CD4-positive, alpha-beta T cell (primary cell): Measurements from ENCODE around the gene PPARD. TPM values are rescaled to one million over a fixed set of nuclear protein-coding genes. Genes with fewer than 3 reads are reported as not detected.

Experiments used
- ATAC-seq: fragments of 200-7000 bp; cut with Tn5 transposase; one replicate; pipeline ENCODE4 v1.10.0; 2022; ENCODE audit warnings: mild to moderate bottlenecking; ENCODE audit not compliant: poor library complexity
- CTCF ChIA-PET: fragments of 350-600 bp; sonication (Branson Sonifier 250); formaldehyde crosslinking; loops from one replicate; lab custom pipeline; 2021; ENCODE audit warnings: antibody characterized with exemption, inconsistent platforms; lab: Charles Lee
- POLR2A ChIA-PET: fragments of 350-600 bp; sonication (Branson Sonifier 250); formaldehyde crosslinking; loops from one replicate; lab custom pipeline; 2021; ENCODE audit warnings: antibody characterized with exemption, inconsistent platforms; lab: Charles Lee
- DNase-seq, 14 experiments: peaks; one replicate each; pipeline ENCODE4 v3.0.0-alpha.2; 2013 to 2020; ENCODE audit warnings: mixed read lengths in 2 of 14
- H3K27ac ChIP-seq, 2 donors: one replicate each; pipeline versions ENCODE4 v1.5.1 to v1.7.0; 2013; ENCODE audit warnings: low read length in 2 of 2, low read depth in 1 of 2, mild to moderate bottlenecking in 1 of 2
- H3K27me3 ChIP-seq, 2 experiments: 1 replicate in 1 of 2; 2 replicates in 1 of 2; pipeline versions ENCODE4 v1.6.1 to v1.7.0; 2013; ENCODE audit warnings: low read length in 2 of 2, control low read depth in 1 of 2, mild to moderate bottlenecking in 1 of 2, moderate library complexity in 1 of 2; ENCODE audit not compliant: insufficient read depth in 2 of 2, control insufficient read depth in 1 of 2
- H3K36me3 ChIP-seq: one replicate; pipeline ENCODE4 v1.6.1; 2013; ENCODE audit warnings: low read length, control low read depth; ENCODE audit not compliant: insufficient read depth
- H3K4me1 ChIP-seq: one replicate; pipeline ENCODE4 v1.6.1; 2013; ENCODE audit warnings: low read length, control low read depth; ENCODE audit not compliant: insufficient read depth
- H3K4me3 ChIP-seq: one replicate; pipeline ENCODE4 v1.5.1; 2013; ENCODE audit warnings: mild to moderate bottlenecking, low read length, moderate library complexity
- H3K9me3 ChIP-seq, 2 experiments: 1 replicate in 1 of 2; 2 replicates in 1 of 2; pipeline versions ENCODE4 v1.6.1 to v1.7.0; 2013; ENCODE audit warnings: low read length in 2 of 2, mild to moderate bottlenecking in 2 of 2, control low read depth in 1 of 2, moderate library complexity in 1 of 2; ENCODE audit not compliant: control insufficient read depth in 1 of 2, insufficient read depth in 1 of 2
- H3K27ac Mint-ChIP-seq: one replicate; pipeline ENCODE4 v1.8.0; 2020; ENCODE audit warnings: mixed read lengths
- H3K27me3 Mint-ChIP-seq: one replicate; pipeline ENCODE4 v1.8.0; 2021; ENCODE audit warnings: mixed read lengths
- H3K36me3 Mint-ChIP-seq: one replicate; pipeline ENCODE4 v1.8.0; 2021; ENCODE audit warnings: low read depth, mixed read lengths
- H3K4me1 Mint-ChIP-seq: one replicate; pipeline ENCODE4 v1.8.0; 2021; ENCODE audit warnings: low read depth, mixed read lengths
- H3K4me3 Mint-ChIP-seq: one replicate; pipeline ENCODE4 v1.8.0; 2020; ENCODE audit warnings: mild to moderate bottlenecking, mixed read lengths
- H3K9me3 Mint-ChIP-seq: one replicate; pipeline ENCODE4 v1.8.0; 2020; ENCODE audit warnings: mixed read lengths
- intact Hi-C, 2 experiments: fragments of 100-400 bp; cut with DNase I in 1 of 2; cut with micrococcal nuclease in 1 of 2; formaldehyde crosslinking; loops; one replicate each; pipeline versions ENCODE4 v1.15.1 to v1.9.0; 2023 to 2025; cut with DNase I, micrococcal nuclease
- total RNA-seq, 174 experiments: library from RNA in 2 of 174; stranded (reverse) in 2 of 174; gene quantifications; one replicate each; pipeline ENCODE4 v1.2.3 and lab custom pipeline; 2021 to 2026
- TF ChIP-seq, protein P1 (sequence below): fragments of 200-600 bp; IDR thresholded peaks from one replicate; pipeline ENCODE4 v1.8.0; 2022; ENCODE audit warnings: antibody characterized with exemption, mild to moderate bottlenecking

The PPARD gene
- total RNA-seq, 2 experiments from 2014 or later, result 34.1 to 37.0 TPM

DNA sequence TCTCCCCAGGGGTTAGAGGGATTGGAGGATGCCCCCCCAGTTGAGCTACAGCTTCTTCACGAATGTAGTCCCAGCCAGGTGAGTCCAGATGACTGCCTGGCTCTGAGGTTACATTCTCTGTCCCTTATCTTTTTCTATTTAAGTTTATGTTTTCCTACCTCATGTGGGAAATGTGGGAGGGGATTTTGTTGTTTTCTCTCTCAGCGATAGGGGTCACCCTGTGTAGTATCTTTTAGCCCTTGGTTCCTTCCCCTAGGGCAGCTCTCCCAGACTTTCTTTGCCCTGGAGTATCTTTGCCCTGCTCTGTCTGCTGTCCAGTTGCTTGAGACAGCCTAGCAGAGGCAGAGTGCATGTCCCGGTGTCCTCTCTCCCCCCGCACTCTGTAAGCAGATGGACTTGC lies 115.5 kb downstream of the PPARD start:
- H3K4me3 Mint-ChIP-seq, result no peak overlapping the region
- TF ChIP-seq, protein P1, sequence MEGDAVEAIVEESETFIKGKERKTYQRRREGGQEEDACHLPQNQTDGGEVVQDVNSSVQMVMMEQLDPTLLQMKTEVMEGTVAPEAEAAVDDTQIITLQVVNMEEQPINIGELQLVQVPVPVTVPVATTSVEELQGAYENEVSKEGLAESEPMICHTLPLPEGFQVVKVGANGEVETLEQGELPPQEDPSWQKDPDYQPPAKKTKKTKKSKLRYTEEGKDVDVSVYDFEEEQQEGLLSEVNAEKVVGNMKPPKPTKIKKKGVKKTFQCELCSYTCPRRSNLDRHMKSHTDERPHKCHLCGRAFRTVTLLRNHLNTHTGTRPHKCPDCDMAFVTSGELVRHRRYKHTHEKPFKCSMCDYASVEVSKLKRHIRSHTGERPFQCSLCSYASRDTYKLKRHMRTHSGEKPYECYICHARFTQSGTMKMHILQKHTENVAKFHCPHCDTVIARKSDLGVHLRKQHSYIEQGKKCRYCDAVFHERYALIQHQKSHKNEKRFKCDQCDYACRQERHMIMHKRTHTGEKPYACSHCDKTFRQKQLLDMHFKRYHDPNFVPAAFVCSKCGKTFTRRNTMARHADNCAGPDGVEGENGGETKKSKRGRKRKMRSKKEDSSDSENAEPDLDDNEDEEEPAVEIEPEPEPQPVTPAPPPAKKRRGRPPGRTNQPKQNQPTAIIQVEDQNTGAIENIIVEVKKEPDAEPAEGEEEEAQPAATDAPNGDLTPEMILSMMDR, result no peak
- POLR2A ChIA-PET, result no interaction called here
- H3K9me3 ChIP-seq, result no peaks in the 10 kb centered on the region
- H3K27me3 ChIP-seq, result no peaks in the 10 kb centered on the region
- H3K27ac Mint-ChIP-seq, result no peak overlapping the region
- peaks cover 18% of the 10 kb centered on the region for H3K4me1 Mint-ChIP-seq
- peaks cover 53% of the 10 kb centered on the region for H3K36me3 Mint-ChIP-seq
- H3K36me3 ChIP-seq, result peaks cover 42% of the 10 kb centered on the region
- DNase-seq (no peak), ATAC-seq (no peak)
- no peak overlapping the region for H3K4me3 ChIP-seq
- no peak overlapping the region for H3K27ac ChIP-seq
- no peaks in the 10 kb centered on the region for H3K27me3 Mint-ChIP-seq
- intact Hi-C loops, result no loop called here
- CTCF ChIA-PET, result interaction anchor here (1.5 kb wide), 1 partner anchor 116 kb away, joined by 4 read pairs; the partner anchor contains the start of gene PPARD
- no peaks in the 10 kb centered on the region for H3K9me3 Mint-ChIP-seq
- peaks cover 10% of the 10 kb centered on the region for H3K4me1 ChIP-seq

DNA sequence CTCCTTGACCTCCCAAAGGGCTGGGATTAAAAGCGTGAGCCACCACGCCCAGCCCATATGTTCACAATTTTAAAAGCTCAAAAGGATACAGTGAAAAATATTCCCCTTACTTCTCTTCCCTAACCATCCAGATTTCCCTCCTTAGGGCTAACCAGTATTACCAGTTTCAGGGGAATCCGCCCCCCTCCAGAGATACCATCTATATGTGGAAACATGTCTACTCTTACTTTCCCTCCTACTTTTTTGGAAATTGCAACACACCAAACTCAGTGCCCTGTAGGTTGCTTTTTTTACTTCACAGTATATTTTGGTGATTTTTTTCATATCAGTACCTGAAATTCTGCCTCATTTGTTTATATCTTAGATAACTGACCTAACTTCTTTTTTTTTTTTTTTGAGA lies 118.9 kb downstream of the PPARD start:
- Histone ChIP-seq H3K27me3 (no peaks in the 10 kb centered on the region), H3K27ac (no peak overlapping the region), H3K4me3 (no peak overlapping the region), H3K9me3 (no peaks in the 10 kb centered on the region), H3K36me3 (peaks cover 41% of the 10 kb centered on the region), H3K4me1 (no peaks in the 10 kb centered on the region)
- Mint-ChIP-seq H3K9me3 (no peaks in the 10 kb centered on the region), H3K4me3 (no peak overlapping the region), H3K36me3 (peaks cover 60% of the 10 kb centered on the region), H3K27ac (no peak overlapping the region), H3K27me3 (no peaks in the 10 kb centered on the region), H3K4me1 (no peaks in the 10 kb centered on the region)
- intact Hi-C loops, result no loop called here
- POLR2A ChIA-PET, result no interaction called here
- TF ChIP-seq, protein P1, result no peak
- ATAC-seq (no peak), DNase-seq (no peak)
- CTCF ChIA-PET, result interaction anchor here (1.1 kb wide), 1 partner anchor 202 kb away, joined by 4 read pairs; no protein-coding TSS in a partner anchor

DNA sequence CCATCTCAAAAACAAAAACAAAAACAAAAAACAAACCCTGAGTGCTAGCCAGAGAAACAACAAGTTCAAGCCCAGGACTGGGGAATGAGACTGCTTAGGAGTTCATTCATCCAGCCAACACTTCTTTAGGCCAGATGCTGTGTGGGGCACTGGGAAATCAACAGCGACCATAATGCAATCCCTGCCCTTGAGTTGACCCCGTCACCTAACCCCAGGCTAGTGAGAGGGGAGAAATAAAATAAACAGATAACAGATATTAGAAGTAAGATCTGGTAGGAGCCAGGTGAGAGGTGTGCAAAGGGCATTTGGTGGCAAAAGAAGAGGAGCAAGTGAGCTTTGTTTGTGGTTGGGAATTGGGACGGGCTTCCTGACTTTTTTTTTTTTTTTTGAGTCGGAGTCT lies 120.9 kb downstream of the PPARD start:
- Mint-ChIP-seq H3K36me3 (peaks cover 56% of the 10 kb centered on the region), H3K27ac (no peak overlapping the region)
- POLR2A ChIA-PET, result interaction anchor here (0.6 kb wide), 1 partner anchor 95 kb away, joined by 3 read pairs; no protein-coding TSS in a partner anchor

More for the DNA sequence above, 120.9 kb downstream of the PPARD start:
- no peak overlapping the region for H3K4me3 ChIP-seq
- H3K4me3 Mint-ChIP-seq, result no peak overlapping the region
- intact Hi-C loops, result no loop called here
- TF ChIP-seq, protein P1, result no peak
- ATAC-seq, result no peak
- no peaks in the 10 kb centered on the region for H3K27me3 Mint-ChIP-seq
- no peak for DNase-seq
- H3K27me3 ChIP-seq, result no peaks in the 10 kb centered on the region
- H3K9me3 Mint-ChIP-seq, result no peaks in the 10 kb centered on the region
- H3K27ac ChIP-seq, result no peak overlapping the region
- CTCF ChIA-PET, result no interaction called here
- peaks cover 27% of the 10 kb centered on the region for H3K36me3 ChIP-seq
- H3K4me1 Mint-ChIP-seq, result peaks cover 11% of the 10 kb centered on the region
- no peaks in the 10 kb centered on the region for H3K9me3 ChIP-seq
- peaks cover 10% of the 10 kb centered on the region for H3K4me1 ChIP-seq
